CD4-positive, alpha-beta T cell treated with Interleukin-15 for 4 hours (primary cell): Measurements from ENCODE around the gene RPLP2.
A peak's percentile ranks its signal among the peaks of the same experiment; 100 is the strongest.

Source experiments
- DNase-seq: peaks from one replicate; pipeline ENCODE4 v3.0.0-alpha.2; 2020; ENCODE audit warnings: low spot score

Gene RPLP2

DNA sequence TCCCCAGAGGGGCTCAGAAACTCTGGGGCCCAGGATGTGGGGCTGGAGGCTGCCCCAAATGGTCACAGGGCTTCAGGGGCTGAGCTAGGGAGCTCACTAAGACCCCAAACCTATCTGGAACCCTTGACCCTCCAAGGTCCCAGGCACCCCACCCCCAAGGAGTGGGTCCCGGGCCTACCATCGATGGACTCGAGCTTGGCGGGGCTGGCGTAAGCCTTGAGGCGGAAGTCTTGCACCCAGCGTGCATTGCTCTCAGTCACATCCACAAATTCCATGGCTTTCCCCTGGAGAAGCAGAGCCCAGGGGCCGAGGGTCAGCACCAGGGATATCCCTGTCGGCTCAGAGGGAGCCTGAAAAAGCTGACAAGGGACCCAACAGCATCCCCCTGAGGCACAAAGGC lies 35.9 kb upstream of the RPLP2 start:
- DNase-seq: no peak

DNA sequence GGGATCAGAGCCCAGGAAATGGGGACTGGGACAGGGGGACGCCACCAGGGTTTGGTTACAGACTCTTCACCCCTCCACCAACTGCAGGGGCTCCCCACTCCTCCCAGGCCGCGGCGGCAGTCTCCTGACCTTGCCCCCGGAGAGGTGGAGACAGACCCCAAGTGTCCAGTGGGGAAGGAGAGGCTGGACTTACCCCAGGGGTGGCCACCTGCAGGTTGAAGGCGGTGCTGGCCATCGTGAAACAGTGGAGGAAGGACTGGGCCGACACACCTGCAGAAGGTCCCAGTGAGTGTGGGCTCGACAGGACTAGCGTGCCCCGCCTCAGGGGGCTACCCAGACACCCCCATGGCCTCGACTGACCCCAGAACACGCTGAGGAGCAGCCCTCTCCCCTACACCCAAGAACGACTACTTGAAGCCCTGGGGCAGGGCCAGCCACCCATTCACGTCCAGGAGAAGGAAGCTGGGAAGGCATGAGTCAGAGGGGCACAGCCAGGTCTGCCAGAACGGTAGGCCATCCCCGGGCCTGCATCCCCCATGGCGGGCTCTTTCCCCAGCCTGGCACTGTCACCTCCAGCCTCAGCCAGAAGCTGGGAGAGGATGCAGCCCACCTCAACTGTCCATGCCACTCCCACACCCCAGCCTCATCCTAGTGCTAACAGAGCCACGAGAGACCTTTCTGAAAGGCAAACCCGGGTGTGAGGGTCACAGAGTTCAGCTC lies 34.7 kb upstream of the RPLP2 start:
- DNase-seq: no peak

DNA sequence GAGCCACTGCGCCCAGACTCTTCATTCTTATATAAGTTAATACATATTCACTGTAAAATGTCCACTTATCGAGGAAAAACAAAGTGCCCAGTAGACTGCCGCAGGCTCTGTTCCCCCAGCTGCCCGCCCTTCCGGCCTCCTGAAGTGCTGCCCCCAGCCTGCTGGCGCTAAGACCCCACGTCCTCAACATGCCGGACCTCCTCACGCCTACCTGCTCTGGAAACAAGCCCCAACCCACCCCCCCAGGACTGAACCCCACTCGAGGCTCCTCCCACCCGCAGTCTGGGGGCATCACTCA lies 33.6 kb upstream of the RPLP2 start:
- no peak for DNase-seq

DNA sequence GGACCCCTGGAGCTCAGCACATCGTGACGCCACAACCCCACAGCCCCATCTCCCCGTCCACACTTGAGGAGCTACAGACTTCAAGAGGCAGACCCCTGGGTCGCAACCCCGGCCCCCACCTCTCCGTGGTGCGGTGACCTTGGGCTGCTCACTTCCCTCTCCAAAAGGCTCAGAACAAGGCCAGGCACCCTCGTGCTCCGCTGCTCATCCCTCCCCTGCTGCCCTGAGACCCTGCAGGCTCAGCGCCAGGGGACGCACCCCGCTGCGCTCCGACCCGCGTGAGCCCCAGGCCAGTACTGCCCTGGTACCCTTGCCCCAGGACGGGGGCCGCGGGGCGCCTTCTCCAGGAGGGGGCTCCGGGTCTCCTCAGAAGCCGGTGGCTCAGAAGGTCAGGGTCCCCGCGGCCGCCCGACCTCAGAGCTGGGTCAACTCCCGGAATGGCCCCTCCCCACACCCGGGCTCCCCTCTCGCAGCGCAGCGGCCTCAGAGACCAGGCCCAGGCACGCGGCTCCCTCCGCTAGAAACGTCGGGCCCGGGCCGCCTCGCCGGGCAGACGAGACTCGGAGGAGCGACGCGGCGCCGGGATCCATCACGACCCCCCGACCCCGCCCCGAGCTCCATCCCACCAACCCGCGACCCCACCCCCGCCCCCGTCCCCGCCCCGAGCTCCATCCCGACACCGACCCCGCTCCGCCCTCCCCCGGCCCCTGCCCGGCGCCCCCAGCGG lies 33.0 kb upstream of the RPLP2 start:
- DNase-seq: no peak

DNA sequence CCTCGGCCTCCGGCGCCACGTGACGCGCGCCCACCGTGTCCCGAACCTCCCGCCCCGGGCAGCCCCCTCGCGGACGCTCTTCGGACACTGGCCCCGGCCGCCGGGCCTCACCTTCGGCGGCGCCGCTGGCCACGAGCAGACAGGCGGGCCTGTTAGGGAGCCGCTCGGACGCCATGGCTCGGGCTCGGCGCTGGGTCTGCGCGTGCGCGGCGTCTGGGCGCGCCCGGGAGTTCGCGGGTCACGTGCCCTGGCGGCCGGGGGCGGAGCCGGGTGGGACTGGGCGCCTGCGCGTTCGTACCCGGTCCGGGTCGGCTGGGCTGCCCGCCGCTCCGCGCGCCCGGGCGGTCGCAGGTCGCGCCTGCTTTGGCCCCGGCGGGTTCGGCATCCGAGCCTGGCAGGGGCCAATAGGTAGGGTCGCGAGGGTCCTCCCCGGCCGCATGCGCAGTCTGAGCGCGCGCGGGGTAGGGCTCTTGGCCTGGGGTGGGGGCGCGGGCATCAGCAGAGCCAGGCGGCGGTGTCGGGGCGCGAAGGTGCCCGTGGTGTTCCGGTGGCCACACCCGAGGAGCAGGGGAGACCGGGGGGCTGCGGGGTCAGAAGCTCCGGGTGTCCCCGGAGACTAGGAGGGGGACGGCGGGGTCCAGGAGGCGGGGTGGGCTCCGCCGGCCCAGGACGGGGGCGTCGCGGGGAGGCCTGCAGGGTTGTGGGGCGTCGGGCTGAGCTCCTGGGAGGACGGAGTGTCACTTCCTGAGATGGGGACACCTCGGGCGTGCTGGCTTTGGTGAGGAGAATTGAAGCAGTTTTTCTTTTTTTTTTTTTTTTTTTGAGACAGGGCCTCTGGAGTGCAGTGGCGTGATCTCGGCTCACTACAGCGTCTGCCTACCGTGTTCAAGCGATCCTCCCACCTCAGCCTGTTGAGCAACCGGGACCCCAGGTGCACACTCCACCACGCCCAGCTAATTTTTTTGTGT lies 32.2 kb upstream of the RPLP2 start, which contains the start of gene GATD1:
Gene GATD1 (minus strand): TSS at position 200 of the 968 bp plus-strand sequence. CDS start 25 bp downstream, at position 175.
- DNase-seq: peak; percentile 92

DNA sequence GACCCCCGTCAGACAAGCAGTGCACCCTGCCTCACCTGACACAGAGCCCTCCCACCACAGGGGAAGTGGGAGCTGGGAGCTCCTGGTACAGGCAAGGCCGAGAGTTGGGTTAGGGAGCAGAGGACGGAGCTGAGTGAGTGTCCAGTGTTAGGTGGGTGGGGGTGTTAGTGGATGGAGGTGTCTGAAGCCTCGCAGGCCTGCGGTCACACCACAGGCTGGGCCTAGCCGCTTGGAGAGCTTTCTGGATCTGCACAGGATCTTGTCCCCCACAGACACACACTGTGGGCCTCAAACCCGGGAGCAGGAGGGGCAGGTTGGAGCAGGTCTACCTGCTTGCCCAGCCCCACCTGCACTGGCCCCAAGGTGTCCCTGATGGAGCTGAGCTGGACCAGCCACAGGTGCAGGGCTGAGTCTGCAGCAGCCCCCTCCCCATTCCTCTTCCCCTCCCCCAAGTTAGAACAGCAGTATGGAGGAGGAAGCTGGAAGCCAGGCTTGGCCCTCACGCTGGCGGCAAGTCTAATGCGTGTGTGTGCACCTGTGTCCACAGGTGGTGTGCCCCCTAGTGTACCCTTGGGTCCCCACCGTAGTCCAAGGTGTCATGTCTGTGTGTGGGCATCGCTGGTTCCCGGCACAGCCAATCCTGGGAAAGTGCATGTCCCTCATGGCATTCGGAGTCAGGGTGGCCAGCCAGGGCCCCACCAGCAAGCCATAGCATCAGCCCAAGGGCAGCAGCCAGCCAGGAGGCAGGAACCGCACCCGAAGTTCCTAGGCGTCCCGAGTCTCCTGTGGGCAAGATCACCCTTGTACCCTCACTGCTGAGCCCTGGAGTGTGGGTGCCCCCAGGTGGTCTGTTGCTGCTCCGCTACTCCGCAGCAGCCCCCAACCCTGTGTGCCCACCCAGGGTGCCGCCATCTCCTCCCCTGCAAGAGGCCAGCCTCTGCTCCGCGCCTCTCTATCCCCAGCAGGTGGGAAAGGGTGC lies 30.5 kb upstream of the RPLP2 start:
- no peak for DNase-seq

DNA sequence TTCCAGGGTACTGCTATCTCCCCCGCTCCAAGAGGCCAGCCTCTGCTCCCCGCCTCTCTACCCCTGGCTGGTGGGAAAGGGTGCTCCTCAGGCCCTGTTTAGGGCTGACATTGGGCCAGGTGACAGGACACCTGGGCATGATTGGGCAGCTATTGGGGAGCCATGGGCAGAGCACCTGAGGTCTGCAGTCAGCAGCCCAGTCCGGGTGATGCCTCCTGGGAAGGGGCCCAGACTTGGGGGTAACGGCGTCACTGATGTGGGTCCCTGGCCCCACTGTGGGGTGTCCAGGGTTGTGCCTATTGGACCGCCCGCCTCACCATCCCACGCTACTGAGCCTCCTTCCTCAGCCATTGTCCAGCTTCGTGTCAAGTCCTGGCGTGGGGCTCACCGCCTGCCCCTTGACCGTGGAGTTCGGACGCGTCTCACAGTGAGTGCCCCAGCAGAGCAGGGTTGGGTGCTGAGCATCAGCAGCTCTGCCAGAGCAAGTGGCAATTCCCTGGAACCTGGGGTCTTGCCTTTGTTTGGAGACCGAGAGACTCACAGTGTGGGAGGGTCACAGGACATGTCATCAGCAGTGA lies 29.7 kb upstream of the RPLP2 start:
- no peak for DNase-seq

DNA sequence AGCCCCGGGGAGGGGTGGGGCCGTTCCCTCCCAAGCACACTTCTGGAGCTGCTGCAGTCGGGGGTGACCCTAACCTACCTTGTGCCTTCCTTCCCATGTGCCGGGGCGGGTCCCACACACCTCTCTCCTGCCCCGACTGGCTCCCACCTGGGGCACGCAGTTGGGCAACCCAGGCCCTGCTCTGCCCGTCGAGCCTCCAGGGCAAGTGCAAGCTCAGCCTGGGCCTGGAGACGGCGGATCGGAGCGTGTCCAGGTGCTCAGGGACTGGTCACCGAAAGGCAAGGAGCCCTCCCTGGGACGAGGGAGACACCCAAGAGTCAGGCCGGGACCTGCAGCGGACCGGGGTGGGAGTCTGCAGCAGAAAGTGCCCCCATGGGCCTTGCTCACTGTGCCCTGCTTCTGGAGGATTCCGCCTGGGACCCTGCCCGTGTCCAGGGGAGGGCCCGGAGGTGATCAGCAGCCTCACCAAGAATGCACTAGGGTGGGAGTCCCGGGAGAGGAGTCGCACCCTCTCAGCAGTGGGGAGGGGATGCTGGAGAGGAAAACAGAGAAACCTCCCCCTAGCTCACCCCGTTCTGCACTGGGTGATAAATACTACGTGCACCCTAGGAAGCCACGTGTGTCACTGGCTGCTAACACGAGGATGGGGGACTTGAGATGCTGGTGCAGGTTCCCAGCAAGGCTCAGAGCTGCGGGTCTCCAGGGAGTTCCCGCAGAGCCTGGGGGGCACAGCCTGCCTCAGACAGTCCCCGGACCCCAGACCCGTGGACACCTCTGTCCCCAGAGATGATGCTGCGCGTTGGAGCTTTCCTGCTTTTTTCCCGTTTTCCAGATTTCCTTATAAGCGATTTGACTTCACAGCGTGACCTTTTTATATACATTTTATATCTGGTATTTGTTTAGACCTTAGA lies 27.2 kb upstream of the RPLP2 start:
- DNase-seq: no peak

DNA sequence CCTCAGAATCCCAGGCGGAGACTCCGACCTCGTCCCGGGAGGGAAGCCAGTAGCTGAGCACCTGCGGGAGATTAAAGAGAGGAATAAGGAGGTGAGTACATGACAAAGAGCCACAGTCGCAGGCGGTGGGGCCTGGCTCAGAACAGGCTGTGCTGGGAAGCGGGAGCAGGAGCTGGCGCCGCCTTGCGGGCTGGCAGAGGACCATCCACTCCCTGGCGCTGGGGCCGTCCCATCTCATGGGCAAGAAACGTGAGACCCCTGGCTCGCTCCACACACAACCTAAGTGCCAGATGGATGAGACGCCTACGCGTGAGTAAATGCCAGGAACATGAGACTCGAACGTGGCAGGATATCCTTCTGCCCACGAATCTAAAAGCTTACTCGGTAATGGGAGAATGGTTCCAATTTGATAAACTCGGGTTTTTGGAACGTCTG lies 26.2 kb upstream of the RPLP2 start:
- peak; percentile 25 for DNase-seq

DNA sequence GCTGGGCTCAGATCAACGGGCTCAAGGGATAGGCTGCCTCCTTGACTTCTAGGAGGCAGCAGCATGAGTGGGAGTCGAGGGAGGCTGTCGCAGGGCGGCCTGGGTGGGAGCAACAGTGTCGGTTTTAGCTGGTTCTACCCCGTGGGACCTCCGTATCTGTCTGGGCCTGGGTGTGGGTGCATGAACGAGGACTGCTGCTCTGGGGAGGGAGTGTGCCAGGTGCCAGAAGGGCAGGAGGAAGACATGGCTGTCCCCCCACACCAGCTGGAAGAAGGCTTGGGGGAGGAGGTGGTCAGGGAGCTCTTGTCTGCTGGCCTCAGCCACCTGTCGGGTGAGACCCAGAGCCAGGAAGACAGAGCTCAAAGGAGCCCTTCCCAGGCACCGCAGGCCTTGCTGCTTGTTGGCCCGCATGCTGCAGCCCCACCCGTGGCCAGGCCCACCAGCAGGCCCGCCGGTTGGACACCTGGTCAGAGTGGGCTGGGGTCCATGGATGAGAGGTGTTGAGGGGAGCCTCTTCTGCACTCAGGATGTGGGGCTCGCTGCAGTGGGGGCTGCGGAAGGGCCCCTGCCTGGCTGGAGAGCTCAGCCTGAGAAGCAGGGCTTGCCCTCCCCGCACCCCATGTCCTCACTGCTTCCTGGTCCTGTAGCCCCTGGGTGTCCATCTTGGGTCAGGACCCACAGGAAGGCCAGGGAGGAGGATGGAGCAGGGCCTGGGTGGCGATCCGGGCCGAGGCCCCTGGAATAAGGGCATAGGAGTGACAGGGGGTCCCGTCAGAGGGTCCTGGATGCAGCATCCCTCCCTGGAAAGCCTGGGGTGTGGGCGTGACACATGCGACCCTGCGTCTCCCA lies 23.3 kb upstream of the RPLP2 start:
- DNase-seq: no peak

DNA sequence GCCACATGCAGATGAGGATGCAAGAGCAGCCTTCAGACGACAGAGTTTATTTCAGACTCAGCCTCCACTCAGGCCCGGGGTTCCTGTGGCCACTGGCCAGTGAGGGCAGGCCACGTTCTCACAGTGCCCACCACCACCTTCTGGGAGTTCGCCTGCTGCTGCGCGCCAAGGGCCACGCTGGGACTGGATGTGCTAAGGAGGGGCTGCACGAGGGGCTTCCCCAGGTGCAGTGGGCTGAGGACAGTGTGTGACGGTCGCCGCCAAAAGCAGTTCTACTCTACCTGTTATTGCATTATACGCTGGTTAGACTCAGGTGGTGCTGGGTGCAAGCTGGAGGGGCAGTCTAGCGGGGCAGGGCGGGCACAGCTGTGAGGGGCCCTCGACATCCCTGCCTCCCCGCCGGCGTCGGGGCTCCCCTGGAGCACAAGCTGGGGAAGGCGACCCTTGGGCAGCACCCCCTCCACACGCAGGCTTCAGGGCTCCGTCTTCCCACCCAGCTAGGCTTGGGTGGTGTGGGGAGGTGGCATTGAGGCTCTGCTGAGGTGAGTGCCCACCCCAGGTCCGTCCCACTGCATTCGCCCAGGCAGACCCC lies 22.6 kb upstream of the RPLP2 start:
- no peak for DNase-seq

DNA sequence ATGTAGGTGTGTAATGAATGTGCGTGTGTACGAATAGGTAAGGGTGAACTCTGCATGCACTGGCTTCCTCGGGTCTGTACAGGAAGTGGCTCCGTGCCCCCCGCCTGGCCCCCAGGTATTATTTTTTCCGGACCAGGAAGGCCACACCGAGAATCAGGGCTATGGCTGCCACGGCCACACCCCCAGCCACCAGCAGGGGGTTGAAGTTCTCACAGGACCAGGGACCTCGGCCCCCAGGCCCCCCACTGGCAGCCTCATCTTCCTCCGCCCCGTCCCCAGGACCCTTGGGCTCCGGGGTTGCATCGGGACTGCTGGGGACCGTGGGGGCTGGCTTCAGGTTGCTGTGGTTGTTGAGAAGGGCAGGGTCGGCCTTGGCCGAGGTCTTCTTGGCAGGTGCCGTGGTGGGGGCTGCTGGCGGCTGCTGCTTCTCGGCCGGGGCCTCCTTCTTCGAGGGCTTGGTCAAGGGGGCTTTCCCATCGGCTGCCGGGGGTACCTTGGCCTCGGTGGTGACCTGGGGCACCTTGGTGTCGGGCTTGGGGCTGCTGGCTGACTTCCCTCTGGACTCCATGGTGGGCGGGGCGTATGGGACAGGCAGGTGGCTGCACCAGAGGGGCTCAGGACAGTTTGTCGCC lies 21.6 kb upstream of the RPLP2 start:
- DNase-seq: no peak

DNA sequence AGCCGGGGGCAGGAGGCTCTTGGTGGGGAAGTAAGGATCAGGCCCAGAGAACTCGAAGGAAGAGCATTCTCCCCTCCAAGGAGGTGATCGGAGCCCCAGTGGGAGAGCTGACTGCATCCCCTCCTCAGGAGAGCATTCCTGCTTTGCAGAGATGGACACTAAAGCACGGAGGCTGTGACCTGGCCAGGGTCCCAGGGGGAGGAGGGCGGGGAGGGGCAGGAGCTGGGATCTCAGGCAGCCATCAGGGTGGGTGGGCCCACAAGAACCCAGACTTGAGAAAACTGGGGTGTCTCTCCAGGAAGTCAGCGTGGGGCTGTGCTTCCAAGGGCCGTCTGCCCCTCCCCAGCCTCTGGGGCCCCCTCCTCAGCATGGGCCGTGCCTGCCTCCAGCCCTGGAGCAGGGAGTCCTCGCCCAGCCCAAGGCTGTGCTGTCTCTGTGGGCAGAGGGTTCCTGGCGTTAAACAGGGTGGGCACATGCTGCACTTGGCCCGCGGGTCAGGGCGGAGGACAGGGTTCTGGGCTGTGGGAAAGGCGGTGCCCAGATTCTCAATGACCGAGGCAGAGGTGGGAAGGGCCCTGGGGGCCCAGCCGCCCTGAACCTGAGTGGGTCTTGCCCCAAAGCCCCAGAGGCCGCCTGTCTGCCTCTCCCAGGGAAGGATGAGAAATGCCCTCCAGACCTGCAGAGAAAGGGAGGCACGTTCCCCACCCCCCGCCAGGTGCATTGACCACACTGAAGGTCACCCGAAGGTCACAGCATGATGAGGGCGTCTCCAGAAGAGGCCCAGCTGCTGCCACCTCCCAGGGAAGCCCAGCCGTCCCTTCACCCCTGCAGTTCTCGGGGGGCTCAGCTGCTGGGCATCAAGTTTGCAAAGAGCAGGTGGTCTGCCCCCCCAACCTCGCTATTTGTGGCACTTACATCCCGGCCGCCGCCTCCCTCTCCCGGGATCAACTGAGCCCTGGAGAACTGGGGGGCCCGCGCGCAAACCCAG lies 20.5 kb upstream of the RPLP2 start:
- no peak for DNase-seq

DNA sequence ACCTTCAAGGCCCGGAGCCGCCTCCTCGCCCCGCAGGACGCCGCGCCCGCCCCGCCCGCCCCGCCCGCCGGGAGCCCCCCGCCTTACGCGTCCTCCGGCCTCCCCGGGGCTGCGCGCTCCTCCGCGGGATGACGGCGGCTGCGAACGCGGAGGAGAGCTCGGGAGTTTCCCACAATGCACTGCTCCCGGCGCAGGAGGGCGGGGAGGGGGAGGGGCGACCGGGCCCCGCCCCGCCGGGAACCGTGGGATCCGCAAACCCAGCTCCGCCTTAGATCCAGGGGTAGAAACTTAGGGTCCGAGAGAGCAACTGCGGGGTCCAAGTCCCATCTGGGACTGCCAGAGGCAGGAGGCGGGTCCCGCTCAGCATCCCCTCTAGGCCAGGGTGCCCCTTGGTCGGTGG lies 19.8 kb upstream of the RPLP2 start, which contains the start of gene CEND1:
Gene CEND1 (minus strand): TSS at position 148 of the 400 bp plus-strand sequence. CDS start 1,514 bp downstream, outside the sequence.
- DNase-seq: peak; percentile 31

DNA sequence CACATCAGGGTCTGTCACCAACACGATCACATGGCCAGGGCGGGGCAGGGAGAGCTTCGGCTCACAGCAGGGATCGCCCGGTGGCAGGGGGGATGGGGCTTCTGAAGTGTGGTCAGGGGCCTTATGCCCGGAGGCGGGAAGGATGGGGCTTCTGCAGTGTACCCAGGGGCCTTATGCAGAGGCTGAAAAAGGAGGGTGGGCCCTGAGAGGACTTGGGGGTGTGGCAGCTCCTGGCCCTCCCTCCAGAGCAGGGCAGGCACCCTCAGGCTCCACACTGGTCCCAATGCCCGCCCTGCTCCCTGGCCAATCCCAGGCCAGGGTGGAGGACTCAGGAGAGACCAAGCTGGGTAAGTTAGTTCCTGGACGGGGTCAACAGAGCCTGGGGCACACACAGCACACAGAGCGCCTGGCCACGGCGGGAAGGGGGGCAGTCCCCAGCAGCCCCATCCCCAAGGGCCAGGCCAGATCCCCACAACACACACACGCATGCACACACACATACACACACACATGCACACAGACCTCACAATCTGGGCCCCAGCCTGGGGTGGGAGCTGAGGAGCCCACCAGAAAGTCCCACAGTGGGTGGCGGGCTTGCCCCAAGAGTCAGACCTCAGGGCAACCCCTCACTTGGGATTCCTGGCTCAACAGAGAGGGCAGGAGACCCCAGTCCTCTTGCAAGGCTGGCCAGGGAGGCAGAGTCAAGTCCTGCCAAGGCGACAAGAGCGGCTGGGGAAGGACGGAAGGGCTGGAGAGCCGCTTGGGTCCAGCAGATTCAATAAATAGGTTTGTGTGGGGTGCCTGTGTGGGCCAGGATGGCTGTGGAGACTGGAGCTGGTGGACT lies 18.8 kb upstream of the RPLP2 start:
- no peak for DNase-seq
